ENCODE data around the gene REPS2.
A peak's percentile ranks its signal among the peaks of the same experiment; 100 is the strongest.

The REPS2 gene

DNA sequence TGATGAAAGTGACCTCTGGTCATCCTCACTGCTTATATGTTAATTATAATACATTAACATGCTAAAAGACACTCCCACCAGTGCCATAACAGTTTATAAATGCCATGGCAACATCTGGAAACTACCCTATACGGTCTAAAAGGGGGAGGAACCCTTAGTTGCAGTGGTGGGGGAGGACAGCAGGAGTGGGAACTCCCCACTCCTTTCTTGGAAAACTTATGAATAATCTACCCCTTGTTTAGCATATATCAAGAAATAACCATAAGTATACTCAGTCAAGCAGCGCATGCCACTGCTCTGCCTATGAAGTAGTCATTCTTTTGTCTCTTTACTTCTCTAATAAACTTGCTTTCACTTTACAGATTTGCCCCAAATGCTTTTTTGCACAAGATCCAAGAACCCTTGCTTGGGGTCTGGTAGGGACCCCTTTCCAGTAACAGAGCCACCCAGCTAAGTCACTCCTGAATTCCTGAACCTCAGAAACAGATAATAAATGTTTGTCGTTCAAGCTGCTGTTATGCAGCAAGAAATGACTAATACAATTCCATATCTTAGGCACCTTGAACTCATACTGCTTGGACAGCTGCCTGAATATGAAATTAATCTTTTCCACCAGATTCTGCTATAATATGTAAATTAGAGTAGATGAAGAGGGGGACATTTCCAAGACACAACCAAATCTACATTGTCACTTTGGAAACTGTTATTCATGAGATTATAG lies 14.4 kb upstream of the REPS2 start:
- DNase-seq (ENCODE audit: low read depth): no peak
- TF ChIP-seq, protein P1, sequence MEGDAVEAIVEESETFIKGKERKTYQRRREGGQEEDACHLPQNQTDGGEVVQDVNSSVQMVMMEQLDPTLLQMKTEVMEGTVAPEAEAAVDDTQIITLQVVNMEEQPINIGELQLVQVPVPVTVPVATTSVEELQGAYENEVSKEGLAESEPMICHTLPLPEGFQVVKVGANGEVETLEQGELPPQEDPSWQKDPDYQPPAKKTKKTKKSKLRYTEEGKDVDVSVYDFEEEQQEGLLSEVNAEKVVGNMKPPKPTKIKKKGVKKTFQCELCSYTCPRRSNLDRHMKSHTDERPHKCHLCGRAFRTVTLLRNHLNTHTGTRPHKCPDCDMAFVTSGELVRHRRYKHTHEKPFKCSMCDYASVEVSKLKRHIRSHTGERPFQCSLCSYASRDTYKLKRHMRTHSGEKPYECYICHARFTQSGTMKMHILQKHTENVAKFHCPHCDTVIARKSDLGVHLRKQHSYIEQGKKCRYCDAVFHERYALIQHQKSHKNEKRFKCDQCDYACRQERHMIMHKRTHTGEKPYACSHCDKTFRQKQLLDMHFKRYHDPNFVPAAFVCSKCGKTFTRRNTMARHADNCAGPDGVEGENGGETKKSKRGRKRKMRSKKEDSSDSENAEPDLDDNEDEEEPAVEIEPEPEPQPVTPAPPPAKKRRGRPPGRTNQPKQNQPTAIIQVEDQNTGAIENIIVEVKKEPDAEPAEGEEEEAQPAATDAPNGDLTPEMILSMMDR (IDR thresholded peaks at IDR 0.05; ENCODE audit: low read depth, low read length, missing control alignments): no peak
- no peak overlapping the region for H3K4me3 ChIP-seq (ENCODE audit: low read depth, low read length)

DNA sequence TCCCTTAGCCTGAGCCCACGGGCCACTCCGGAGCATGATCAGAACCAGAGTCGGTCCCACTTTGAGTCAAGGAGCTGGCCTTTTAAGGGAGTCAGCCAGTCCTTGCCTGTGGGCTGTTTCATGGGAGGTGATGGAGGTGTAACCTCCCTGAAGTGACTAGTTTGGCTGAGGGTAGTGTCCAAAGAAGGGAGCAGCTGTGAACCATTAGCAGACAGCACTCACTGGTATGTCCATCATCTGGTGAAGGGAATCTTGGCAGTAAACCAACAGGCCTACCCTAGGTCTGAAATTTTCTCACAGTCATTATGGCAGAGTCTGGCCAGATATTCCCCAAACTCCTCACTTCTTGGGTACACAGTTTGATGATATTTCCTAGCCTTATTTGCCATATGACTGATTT lies 12.3 kb upstream of the REPS2 start:
- no peak for DNase-seq (ENCODE audit: low read depth)
- TF ChIP-seq, protein P1 (IDR thresholded peaks at IDR 0.05; ENCODE audit: low read depth, low read length, missing control alignments): no peak
- no peak overlapping the region for H3K4me3 ChIP-seq (ENCODE audit: low read depth, low read length)

DNA sequence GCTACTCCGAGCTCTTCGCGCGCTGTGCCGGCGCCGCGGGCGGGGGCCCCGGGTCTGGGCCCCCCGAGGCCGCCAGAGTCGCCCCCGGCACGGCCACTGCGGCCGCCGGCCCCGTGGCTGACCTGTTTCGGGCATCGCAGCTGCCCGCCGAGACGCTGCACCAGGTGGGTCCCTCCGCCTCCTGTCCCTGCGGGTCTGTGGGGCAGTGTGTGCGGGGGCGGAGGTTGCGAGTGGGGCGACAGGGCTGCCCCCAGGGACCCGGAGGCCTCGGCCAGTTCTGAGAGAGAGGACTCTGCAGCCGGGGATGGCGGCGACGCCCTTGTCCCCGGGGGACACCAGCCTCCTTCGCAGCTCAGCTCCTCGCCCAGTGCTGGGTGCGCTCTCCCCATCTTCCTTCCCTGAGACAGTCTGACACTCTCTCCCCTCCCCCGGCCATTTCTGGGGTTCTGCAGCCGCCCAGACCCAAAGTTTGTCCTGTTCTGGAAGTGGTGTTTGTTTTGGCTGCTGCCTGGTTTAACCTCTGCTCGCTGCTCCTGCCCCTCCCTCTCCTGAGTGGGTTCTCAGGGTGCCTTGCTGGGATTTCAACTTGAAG lies 609 bp downstream of the REPS2 start:
- TF ChIP-seq, protein P1 (IDR thresholded peaks at IDR 0.05; ENCODE audit: low read depth, low read length, missing control alignments): no peak
- H3K4me3 ChIP-seq (ENCODE audit: low read depth, low read length): peak overlapping the region; percentile 51
- DNase-seq (ENCODE audit: low read depth): no peak

- DNase-seq (ENCODE audit: low read depth): no peak
- TF ChIP-seq, protein P1 (IDR thresholded peaks at IDR 0.05; ENCODE audit: low read depth, low read length, missing control alignments): no peak
- no peak overlapping the region for H3K4me3 ChIP-seq (ENCODE audit: low read depth, low read length)
Measured at GRCh38 chrX:16950423-16950822, 4.0 kb downstream of the REPS2 start.

GRCh38 chrX:16953606-16954211 lies 7.3 kb downstream of the REPS2 start:
- no peak for DNase-seq (ENCODE audit: low read depth)
- H3K4me3 ChIP-seq (ENCODE audit: low read depth, low read length): no peak overlapping the region
- TF ChIP-seq, protein P1 (IDR thresholded peaks at IDR 0.05; ENCODE audit: low read depth, low read length, missing control alignments): no peak

DNA sequence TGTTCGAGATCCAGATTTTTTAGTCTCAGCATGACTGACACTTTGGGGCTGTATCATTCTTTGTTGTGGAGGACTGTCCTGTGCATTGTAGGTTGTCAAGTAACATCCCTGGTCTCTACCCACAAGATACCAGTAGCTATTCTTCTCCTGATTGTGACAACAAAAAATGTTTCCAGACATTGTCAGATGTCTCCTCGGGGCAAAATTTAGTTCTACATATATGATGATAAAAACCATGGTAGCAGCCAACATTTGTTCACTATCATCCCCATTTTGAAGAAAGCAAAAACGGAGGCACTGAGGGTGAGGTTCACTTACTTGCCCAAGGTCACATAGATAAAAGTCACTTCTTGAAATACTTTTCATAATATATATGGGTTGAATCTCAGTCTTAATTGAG lies 11.3 kb downstream of the REPS2 start:
- DNase-seq (ENCODE audit: low read depth): no peak
- TF ChIP-seq, protein P1 (IDR thresholded peaks at IDR 0.05; ENCODE audit: low read depth, low read length, missing control alignments): no peak
- no peak overlapping the region for H3K4me3 ChIP-seq (ENCODE audit: low read depth, low read length)

Measured in GM12864 (cell line).